IgD-negative memory B cell (primary cell): Measurements from ENCODE around the gene NOS1. TPM values are rescaled to one million over a fixed set of nuclear protein-coding genes. Genes with fewer than 3 reads are reported as not detected.
"Not testable (repeated sequence)": the region's sequence is repeated elsewhere in the genome, so short reads cannot be mapped to it uniquely, and the experiment has no call there.

Source experiments
- H3K27ac Mint-ChIP-seq, 3 donors: one replicate each; pipeline ENCODE4 v1.8.0; 2020 to 2022; ENCODE audit warnings: mild to moderate bottlenecking in 3 of 3, mixed read lengths in 3 of 3, moderate library complexity in 1 of 3
- H3K27me3 Mint-ChIP-seq: one replicate; pipeline ENCODE4 v1.8.0; 2021; ENCODE audit warnings: mixed read lengths
- H3K36me3 Mint-ChIP-seq: one replicate; pipeline ENCODE4 v1.8.0; 2020; ENCODE audit warnings: mild to moderate bottlenecking, mixed read lengths
- H3K4me1 Mint-ChIP-seq, 3 donors: one replicate each; pipeline ENCODE4 v1.8.0; 2020 to 2022; ENCODE audit warnings: mixed read lengths in 3 of 3, mild to moderate bottlenecking in 1 of 3
- H3K4me3 Mint-ChIP-seq, 4 donors: one replicate each; pipeline ENCODE4 v1.8.0; 2020 to 2022; ENCODE audit warnings: mild to moderate bottlenecking in 4 of 4, mixed read lengths in 4 of 4, moderate library complexity in 3 of 4
- H3K9me3 Mint-ChIP-seq, 3 donors: one replicate each; pipeline ENCODE4 v1.8.0; 2020 to 2021; ENCODE audit warnings: mixed read lengths in 3 of 3, mild to moderate bottlenecking in 1 of 3
- polyA plus RNA-seq: library from polyadenylated mRNA; unstranded; fragments of 300-500 nt; fragmentation: Illumina TruSeq; gene quantifications from one replicate; pipeline ENCODE4 v1.2.3, GENCODE V29; 2021

NOS1 gene
- polyA plus RNA-seq, 1 donor from 2014 or later, result not detected

DNA sequence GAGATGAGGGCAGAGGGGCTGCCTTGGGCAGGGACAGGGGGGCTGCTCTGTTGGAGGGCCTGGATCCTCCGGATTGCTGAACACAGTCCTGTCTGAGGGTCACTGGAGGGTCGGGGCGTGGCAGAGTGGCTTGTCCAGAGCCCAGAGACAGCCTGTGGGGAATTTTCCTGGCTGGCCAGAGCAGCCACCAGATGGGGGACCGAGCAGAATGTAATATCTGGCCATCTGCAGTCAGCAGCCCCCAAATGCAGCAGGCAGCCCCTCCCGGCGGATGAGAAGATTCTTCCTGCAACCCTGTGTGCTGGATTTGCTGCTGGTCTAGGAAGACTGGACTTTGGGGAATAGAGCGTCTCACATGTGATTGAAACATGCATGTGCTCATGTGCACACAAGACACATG, 23.3 kb upstream of the NOS1 start:
- no peaks in the 10 kb centered on the region for H3K27me3 Mint-ChIP-seq
- peaks cover 0 to 2% (median 1%) of the 10 kb centered on the region in 3 donors for H3K9me3 Mint-ChIP-seq
- no peak overlapping the region for H3K27ac Mint-ChIP-seq
- no peaks in the 10 kb centered on the region for H3K4me1 Mint-ChIP-seq
- peaks cover 4% of the 10 kb centered on the region for H3K36me3 Mint-ChIP-seq
- H3K4me3 Mint-ChIP-seq, result no peak overlapping the region

- H3K27me3 Mint-ChIP-seq, result peaks cover 2% of the 10 kb centered on the region
Observed at GRCh38 chr12:117380083-117380482, 18.7 kb upstream of the NOS1 start.

GRCh38 chr12:117377758-117378157, 16.3 kb upstream of the NOS1 start:
- Mint-ChIP-seq H3K9me3 (peaks cover 4 to 11% (median 6%) of the 10 kb centered on the region in 3 donors), H3K36me3 (peaks cover 4% of the 10 kb centered on the region), H3K27ac (no peak overlapping the region), H3K27me3 (peaks cover 2% of the 10 kb centered on the region), H3K4me3 (no peak overlapping the region), H3K4me1 (no peaks in the 10 kb centered on the region)

More at GRCh38 chr12:117380083-117380482, 18.7 kb upstream of the NOS1 start:
- Mint-ChIP-seq H3K4me3 (no peak overlapping the region), H3K9me3 (peaks cover 3 to 9% (median 4%) of the 10 kb centered on the region in 3 donors), H3K27ac (no peak overlapping the region), H3K36me3 (peaks cover 4% of the 10 kb centered on the region), H3K4me1 (no peaks in the 10 kb centered on the region)

DNA sequence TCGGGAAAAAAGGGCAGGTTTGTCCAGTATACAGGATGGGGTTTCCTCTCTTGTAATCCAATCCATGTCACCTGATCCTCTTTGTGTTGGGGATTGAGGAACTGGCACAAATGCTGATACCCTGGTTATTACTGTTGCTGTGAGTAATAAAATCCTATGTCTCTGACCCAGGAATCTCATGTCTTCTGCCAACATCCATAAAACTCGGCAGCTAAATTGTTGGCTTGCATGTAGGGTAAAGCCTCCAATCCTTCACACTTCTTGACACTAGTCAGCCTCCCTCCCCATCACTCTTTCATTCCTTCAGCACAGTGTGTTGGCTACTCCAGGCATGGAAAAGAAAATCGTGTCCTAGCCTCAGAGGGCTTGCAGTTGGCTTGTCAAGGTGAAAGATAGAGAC, 9.2 kb upstream of the NOS1 start:
- H3K4me3 Mint-ChIP-seq, result no peak overlapping the region
- no peak overlapping the region for H3K27ac Mint-ChIP-seq
- H3K9me3 Mint-ChIP-seq, result peaks cover 0 to 15% (median 2%) of the 10 kb centered on the region in 3 donors
- H3K36me3 Mint-ChIP-seq, result no peaks in the 10 kb centered on the region
- H3K27me3 Mint-ChIP-seq, result peaks cover under 1% of the 10 kb centered on the region
- no peaks in the 10 kb centered on the region for H3K4me1 Mint-ChIP-seq

- not testable (repeated sequence) for H3K36me3 Mint-ChIP-seq, H3K27ac Mint-ChIP-seq, H3K27me3 Mint-ChIP-seq, H3K4me1 Mint-ChIP-seq, H3K4me3 Mint-ChIP-seq
- H3K9me3 Mint-ChIP-seq, result peaks cover 0 to 13% (median 2%) of the 10 kb centered on the region in 3 donors
Observed at GRCh38 chr12:117370000-117370399, 8.6 kb upstream of the NOS1 start.

DNA sequence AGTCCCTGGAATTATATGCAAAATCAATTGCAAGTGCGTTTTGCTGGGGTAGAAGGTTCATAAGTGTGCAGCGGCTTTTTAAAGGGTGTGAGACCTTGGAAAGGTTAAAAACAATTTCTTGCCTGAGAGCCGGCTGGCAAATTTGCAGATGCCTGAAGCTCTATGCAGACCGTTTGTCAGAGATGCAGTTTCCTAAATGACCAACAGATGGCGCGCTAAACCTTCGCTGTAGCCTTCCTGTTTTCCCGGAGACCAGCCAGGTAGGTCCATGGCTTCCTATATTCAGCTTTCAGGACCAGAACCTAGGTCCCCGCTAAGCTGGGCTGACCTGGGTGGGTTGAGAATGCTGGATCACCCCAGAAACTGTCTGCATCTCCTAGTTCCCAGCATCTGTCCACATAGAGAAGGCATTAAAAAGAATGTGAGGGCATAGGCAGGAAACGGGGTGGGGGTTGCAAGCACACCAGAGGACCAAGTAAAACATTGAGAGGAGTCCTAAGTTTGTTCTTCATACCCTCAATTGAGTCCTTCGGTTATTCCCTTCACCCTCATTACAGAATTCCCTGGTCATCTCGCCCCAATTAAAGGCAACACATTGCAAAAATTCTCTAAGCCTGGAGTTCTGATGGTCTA, 5.7 kb upstream of the NOS1 start:
- peaks cover 18% of the 10 kb centered on the region for H3K27me3 Mint-ChIP-seq
- peaks cover 0 to 6% (median 2%) of the 10 kb centered on the region in 3 donors for H3K9me3 Mint-ChIP-seq
- H3K4me1 Mint-ChIP-seq, result no peaks in the 10 kb centered on the region
- no peak overlapping the region for H3K27ac Mint-ChIP-seq
- H3K4me3 Mint-ChIP-seq, result no peak overlapping the region
- H3K36me3 Mint-ChIP-seq, result no peaks in the 10 kb centered on the region

GRCh38 chr12:117365049-117365616, 3.7 kb upstream of the NOS1 start:
- peaks cover 0 to 2% (median 2%) of the 10 kb centered on the region in 3 donors for H3K9me3 Mint-ChIP-seq
- no peak overlapping the region for H3K27ac Mint-ChIP-seq
- no peaks in the 10 kb centered on the region for H3K4me1 Mint-ChIP-seq
- peaks cover 26% of the 10 kb centered on the region for H3K27me3 Mint-ChIP-seq
- H3K36me3 Mint-ChIP-seq, result no peaks in the 10 kb centered on the region
- no peak overlapping the region for H3K4me3 Mint-ChIP-seq

- Mint-ChIP-seq H3K27me3 (peaks cover 34% of the 10 kb centered on the region), H3K9me3 (peaks cover 0 to 2% (median 0%) of the 10 kb centered on the region in 3 donors), H3K27ac (no peak overlapping the region), H3K4me3 (no peak overlapping the region), H3K4me1 (peaks cover 0 to 2% (median 0%) of the 10 kb centered on the region in 3 donors), H3K36me3 (no peaks in the 10 kb centered on the region)
Observed at GRCh38 chr12:117363953-117364486, 2.6 kb upstream of the NOS1 start.

GRCh38 chr12:117363056-117363662, 1.7 kb upstream of the NOS1 start:
- H3K27ac Mint-ChIP-seq, result no peak overlapping the region
- peaks cover 0 to 2% (median 0%) of the 10 kb centered on the region in 3 donors for H3K9me3 Mint-ChIP-seq
- H3K27me3 Mint-ChIP-seq, result peaks cover 34% of the 10 kb centered on the region
- peaks cover 0 to 2% (median 0%) of the 10 kb centered on the region in 3 donors for H3K4me1 Mint-ChIP-seq
- H3K36me3 Mint-ChIP-seq, result no peaks in the 10 kb centered on the region
- H3K4me3 Mint-ChIP-seq, result peak overlapping the region in 1 of 4 donors; percentile 52

GRCh38 chr12:117362391-117362790, 965 bp upstream of the NOS1 start:
- Mint-ChIP-seq H3K36me3 (no peaks in the 10 kb centered on the region), H3K4me3 (no peak overlapping the region), H3K4me1 (peaks cover 0 to 2% (median 0%) of the 10 kb centered on the region in 3 donors), H3K27me3 (peaks cover 34% of the 10 kb centered on the region), H3K9me3 (peaks cover 0 to 2% (median 0%) of the 10 kb centered on the region in 3 donors), H3K27ac (no peak overlapping the region)

DNA sequence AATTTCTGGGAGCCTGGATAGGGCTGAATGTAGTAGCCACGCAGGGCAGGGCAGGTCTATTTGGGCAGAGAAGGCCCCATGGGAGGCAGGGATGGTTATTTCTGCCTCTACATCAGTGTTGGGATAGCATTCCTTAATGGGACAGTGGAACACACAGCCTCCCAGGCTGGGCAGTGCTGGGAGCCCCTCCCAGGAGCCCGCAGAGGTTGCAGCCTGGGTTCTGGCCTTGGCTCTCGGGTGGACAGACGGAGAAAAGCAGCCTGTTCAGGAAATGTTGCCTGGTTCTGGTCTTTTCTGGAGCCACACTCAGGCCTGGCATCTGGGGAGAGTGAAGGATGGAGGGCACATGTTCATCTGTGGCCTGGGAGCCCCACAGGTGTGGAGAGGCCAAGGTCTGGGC, 479 bp upstream of the NOS1 start:
- Mint-ChIP-seq H3K4me1 (peaks cover 0 to 2% (median 0%) of the 10 kb centered on the region in 3 donors), H3K9me3 (peaks cover 0 to 2% (median 0%) of the 10 kb centered on the region in 3 donors), H3K27me3 (peaks cover 34% of the 10 kb centered on the region), H3K27ac (no peak overlapping the region), H3K4me3 (no peak overlapping the region), H3K36me3 (no peaks in the 10 kb centered on the region)

DNA sequence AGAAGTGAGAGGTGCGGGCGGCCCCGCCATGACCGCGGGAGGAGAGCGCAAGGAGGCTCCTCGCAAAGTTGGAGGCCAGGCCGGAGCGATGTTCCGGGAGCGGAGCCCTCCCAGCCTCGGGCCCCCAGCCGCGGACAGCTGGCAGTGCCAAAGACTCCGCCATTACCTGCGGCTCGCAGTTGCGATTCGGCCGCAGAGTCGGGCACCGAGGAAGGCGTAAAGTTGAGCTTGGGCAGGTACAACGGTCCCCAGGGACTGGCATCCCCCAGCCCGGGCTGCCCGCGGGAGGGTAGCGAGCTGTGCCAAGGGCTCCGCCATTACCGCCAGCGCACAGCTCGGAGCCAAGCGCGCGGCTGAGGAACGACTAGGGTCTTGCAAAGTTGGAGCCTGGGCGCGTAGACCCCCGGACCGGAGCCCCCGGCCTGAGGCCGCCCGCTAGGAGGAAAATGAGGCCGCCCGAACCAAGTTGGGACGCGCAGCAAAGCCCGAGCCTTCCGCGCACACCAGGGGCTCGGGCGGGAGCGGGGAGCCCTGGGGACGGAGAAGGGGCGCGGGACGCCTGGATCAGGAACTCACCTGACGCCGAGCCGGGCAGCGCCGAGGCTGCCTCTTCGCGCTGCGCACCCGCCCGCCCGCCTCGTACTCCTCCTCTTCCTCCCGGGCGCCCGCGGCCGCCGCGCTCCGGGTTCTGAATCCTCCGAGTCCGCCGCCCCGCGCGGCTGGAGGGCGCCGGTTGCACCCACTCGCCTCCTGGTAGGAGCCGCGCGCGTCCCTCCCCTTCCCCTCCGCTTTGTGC, 677 bp downstream of the NOS1 start:
- Mint-ChIP-seq H3K27me3 (peaks cover 34% of the 10 kb centered on the region), H3K4me1 (peaks cover 0 to 2% (median 0%) of the 10 kb centered on the region in 3 donors), H3K9me3 (peaks cover 0 to 2% (median 0%) of the 10 kb centered on the region in 3 donors), H3K4me3 (no peak overlapping the region), H3K27ac (no peak overlapping the region), H3K36me3 (no peaks in the 10 kb centered on the region)

DNA sequence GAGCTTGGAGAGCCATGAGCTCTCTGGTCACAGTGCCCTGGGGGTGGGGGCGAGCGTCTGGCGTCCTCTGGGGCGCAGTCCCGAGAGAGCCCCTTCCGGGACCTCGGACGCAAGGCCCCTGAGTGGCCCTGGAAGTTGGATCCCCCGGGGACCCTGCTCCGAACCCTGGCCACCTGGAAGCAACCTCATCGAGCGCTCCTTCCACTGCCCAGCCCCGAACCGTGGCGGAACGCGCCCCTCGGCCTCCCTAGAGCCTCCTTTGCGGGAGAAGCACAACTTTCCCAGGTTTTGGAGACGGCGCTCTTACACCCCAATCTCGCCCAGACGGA, 1.2 kb downstream of the NOS1 start:
- Mint-ChIP-seq H3K36me3 (no peaks in the 10 kb centered on the region), H3K27me3 (peaks cover 34% of the 10 kb centered on the region)

GRCh38 chr12:117359029-117359845, 2.2 kb downstream of the NOS1 start:
- peaks cover 32% of the 10 kb centered on the region for H3K27me3 Mint-ChIP-seq

More for the DNA sequence above, 1.2 kb downstream of the NOS1 start:
- no peak overlapping the region for H3K27ac Mint-ChIP-seq
- peaks cover 0 to 2% (median 0%) of the 10 kb centered on the region in 3 donors for H3K4me1 Mint-ChIP-seq
- H3K9me3 Mint-ChIP-seq, result peaks cover 0 to 2% (median 0%) of the 10 kb centered on the region in 3 donors
- no peak overlapping the region for H3K4me3 Mint-ChIP-seq

More at GRCh38 chr12:117359029-117359845, 2.2 kb downstream of the NOS1 start:
- Mint-ChIP-seq H3K4me3 (peak overlapping the region in 1 of 4 donors; percentile 58), H3K27ac (no peak overlapping the region), H3K4me1 (peaks cover 0 to 2% (median 0%) of the 10 kb centered on the region in 3 donors), H3K36me3 (no peaks in the 10 kb centered on the region), H3K9me3 (peaks cover 0 to 2% (median 0%) of the 10 kb centered on the region in 3 donors)
